ENCODE results near the gene HOXA6.

HOXA6 gene

DNA sequence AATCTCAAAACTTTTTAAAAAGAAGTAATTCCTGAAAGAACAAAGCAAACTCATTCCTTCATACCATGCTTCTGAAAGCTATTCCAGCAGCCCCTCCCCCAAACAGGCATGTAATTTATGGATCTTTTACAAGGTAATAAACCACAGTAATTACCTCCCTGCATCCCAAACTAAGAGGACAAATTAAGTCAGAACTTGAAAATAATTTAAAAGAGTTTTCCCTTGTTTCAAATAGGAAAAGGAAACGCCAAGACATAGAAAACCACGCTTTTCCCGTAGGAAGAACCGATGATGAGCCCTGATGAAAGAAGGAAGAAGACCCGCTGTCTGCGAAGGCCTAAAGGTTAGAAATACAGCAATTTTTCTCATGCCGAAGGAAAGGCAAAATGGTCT is 25.9 kb downstream of the HOXA6 start:
- no peak for DNase-seq (ENCODE audit: low spot score)

DNA sequence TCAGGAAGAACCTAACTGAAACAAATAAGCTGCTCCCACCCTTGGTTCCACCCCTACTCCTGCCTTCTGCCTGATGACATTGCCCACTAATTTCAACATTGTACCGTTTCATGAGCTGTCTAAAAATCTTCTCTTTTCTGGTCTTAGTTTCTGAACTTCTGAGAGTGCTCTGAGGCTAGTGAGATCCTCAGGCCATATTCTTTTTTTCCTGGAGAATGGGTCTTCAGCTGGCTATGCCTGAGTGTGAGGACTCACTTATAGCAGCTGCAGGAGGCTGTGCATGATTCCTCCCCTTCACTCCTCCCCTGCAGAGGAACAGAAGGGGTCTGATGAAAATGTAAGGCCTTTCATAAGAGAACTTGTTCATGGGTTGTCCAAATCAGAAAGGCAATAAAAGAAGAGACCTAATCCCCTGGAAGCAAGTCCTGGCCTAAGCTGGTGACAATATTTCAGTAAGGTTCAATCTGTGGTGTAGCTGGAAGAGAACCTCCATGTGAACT is 28.1 kb downstream of the HOXA6 start:
- no peak for DNase-seq (ENCODE audit: low spot score)

DNA sequence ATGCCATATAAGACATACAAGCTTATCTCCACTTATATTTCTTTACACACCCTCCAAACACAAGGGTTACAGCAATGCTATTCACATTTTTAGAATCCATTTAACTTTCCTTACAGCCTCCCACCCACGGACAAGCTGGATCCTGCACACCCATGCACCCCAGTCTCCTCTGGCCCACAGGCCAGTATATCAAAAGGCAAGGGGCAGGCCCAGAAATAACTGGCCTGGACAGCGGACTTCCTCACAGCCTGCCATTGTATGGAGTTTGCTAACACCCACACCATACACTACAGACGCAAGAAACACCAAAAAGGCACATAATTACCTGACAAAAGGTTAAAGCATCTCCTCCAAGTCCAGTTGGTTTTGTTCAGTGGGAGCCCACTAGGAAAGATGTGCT is 29.0 kb downstream of the HOXA6 start:
- DNase-seq (ENCODE audit: low spot score): no peak

DNA sequence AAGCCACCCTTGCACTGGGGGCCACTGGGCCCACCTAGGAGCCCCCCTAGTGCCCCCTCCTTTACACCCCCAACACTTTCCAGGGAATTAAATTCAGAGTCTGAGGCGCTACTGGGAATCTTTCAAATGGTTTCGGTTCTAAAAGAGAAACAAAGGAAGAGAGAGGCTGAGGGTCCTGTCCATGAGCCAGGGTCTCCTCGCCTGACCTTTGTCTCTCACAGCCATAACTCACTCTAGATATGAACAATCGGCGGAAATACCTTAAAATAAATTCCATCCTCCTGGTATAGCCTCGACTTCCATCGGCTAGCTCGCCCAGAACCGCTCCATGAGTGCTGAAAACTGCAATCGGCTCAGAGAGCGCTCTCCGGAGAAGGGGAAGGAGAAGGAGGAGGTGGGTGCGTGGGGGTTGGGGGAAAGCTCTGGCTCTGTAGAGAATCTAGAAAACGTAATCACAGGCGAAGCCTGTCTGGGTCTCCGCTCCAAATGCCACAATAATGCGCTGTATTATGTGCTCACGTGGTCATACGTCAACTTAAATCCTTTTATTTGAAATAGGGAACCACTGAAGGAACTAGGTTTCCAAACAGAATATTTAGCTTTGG is 29.6 kb downstream of the HOXA6 start:
- no peak for DNase-seq (ENCODE audit: low spot score)

DNA sequence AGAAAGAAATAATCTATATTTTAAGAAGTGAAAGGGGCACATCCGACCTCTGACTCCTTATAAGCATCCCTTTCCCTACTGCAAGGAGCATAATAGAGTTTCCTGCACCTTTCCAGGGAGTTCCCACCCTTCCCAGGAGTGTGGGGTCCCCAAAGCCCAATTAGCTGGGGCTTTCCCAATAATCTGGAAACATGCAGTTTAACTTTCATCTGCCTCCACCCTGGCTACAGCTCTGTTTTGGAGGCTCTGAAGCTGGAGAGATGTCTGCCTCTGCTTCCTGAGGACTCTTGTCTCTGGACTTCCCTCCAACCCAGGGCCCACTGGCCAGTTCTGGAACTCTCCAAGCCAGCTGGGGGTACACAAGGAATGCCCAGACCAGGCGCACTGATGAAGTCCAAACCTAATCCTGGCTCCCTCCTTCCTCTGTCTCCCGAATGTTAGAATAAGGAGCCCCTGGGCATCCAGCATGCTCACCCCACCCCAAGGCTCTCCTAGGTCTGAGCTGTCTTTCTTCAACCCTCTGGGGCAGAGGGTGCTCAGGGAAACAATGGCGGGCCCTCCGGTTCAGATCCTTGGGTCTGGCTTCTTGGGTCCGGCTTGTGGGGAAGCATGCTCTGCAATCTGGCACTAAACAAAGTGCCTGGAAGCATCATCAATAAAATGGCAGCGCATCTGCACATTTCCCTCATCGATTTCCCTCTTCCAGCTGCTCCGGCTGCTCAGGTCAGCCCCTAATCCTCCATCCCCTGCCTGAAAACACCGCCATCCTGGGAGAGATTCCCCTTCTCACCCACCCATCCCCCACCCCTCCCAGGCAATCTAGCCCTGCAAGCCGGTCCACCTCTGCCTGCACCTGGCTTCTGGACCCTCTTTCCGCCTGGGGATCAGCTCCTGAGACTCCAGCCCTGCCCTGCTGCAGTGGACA is 30.4 kb downstream of the HOXA6 start:
- DNase-seq (ENCODE audit: low spot score): no peak

DNA sequence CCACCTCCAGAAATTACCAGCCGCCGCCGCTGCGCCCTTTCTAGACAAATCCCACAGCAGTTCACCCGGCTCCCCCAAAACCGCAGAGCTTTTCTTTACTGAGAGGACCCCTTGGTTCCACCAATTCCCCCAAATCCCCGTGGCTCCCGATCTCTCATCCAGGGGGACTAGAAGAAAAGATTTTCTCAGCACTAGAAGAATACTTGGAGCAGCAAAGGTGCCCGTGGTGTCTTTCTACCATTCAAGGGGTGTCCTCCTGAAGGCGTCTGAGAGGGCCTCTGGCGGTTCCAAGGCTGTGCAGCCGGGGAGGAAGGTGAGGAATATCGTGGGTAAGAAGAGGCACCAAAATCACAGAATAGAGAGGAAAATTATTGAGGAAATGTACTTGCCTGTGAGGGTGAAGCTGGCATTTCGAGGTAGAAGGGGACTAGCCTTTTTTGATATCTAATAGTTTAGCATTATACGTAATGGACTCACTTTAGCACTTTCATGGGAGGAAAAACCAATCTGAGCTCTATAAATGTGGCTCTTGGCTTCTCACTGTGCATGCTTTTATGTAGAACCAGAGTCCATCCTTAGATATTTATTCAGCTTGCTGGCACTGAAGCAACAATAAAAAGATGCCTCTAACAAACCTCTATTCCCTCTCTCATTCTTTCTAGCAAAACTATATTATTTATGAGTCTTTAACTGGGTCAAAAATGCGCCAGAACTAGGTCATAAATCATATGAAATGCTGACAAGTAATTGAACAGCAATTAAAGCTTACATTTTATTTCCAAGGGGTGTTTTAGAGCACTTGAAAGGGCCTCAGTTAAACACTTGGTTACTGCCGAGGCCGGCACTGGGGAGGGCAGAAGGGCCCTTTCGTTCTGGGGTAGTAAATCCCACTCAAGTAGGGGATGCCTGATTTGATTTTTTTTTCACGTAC is 31.3 kb downstream of the HOXA6 start:
- DNase-seq (ENCODE audit: low spot score): no peak

DNA sequence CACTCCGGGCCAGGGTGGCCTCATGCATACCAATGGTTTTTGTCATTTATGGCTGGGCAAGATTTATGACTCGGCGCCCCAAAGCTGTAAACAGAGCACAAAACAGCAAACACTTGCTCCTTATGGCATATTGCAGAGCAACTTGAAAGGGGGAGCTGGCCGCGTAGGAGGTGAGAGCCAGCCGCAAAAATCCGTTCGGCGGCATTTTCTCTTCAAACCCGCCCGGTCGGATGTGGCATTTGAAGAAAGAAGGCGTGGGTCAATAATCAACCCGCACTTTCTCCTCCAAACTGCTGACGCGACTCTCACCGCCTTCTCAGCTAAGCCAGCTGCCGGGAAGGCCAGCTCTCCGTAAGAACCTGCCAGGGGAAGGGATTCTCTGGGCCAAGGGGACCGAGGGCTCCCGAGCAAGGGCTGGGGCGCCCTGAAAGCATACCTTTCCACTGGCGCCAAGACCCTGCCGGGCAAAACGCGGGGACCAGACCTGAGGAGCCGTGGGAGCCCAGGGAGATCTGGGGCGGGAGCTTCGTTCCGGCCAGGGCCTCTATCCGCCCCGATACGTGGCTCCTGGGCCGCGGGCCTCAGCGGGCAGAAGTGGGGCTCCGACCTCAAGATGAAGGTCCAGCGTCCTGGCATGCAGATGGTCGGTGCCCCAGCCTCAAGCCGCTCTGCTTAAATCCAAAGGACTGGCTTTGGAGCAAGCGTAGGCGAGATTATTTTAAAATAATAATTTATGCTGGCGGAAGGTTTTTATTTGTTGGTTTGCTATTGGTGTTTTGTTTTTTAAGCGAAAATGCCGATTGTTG is 32.1 kb downstream of the HOXA6 start:
- DNase-seq (ENCODE audit: low spot score): no peak

DNA sequence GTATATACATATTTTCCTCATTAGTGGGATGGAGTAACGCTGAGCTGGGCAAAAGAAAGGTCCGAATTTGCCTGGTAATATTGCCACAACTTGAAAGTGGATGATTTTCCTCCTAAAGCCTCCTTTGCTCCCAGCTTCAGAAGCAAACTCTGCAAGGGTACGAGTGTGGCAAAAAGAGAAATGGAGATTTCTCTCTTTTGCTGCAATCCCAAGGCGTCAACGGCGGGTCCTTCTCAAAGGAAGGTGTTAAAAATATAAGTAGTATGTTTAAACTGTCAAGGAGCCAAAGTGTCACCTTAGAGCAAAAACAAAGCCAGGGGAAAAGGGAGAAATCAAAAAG is 32.7 kb downstream of the HOXA6 start:
- DNase-seq (ENCODE audit: low spot score): no peak

DNA sequence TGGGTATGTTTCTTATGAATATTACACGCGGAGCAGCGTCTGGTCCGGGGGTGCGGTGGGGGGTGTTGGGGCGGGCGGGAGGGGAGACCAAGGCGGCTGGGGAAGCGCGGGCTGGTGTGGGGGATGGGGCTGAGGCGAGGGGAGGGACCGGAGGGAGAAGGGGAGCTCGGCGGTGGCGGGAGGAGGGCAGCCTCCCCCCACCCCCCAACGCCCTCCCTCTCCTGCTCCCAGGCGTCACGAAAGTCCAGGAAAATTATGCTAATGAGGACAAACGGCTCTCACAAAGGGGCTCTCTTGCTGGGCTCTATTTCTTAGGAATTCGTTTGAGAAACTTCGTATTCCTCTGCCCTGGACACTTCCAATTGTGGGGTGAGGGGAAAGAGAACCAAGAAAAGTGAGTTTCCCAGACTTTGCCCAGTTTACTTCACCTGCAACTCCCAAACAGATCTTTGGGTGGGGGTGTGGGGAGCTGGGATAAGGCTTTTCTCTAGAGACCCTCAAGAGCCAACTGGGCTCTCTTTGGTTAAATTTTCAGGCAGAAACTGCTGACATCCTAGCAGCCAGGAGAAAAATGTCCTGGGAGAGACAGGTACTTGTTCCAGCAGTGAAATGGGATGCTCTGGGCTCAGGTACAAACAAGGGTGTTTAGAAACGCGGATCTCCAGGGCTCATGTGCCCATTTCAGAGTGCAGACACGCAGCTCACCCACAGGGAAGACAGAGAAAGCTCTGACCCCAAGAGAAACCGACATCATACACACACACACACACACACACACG is 33.4 kb downstream of the HOXA6 start:
- DNase-seq (ENCODE audit: low spot score): no peak

DNA sequence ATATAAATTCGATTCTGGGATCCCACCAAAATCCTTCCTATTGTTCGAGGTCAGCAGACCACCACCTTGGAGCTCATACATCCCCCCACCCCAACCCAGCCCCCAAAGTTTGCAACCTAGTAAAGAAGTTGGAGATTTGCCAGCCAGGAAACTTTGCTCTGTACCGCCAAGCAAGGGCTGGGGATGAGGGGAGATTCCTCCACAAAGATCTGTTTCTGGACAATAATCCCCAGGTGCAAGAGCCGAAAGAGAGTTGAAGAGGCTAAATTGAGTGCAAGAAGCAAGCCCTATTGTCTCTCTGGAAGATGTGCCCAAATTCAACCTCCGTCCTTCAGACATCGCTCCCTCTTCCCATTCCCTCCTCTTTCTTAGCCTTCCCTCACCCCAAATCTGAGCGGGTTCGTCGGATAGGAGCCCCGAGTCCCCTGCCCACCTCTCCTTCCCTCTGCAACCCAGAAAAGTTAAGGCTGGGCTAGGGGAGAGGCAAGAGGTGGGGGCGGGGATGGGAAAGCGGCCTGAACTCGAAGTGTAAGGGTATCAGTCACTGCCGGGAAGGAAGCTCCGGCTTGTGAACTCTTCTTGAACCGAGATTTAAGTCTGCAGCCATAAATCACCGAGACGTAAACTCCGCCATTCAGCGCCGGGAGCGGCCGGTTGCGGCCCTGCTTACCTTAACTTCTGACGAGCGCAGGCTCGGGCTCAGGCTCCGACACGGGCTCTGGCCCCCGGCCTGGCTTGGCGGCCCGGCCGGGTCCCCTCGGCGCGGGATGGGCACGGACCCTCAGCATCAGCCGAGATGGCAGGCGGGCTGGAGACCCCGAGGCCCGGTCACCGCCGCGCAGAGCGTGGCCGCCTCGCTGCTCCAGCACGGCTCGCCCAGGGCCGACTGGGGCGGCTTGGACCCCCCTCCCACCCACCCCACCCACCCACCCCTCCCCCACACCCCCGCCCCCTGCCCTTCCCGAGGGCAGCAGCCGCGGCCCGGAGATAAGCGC is 34.3 kb downstream of the HOXA6 start:
- DNase-seq (ENCODE audit: low spot score): no peak

DNA sequence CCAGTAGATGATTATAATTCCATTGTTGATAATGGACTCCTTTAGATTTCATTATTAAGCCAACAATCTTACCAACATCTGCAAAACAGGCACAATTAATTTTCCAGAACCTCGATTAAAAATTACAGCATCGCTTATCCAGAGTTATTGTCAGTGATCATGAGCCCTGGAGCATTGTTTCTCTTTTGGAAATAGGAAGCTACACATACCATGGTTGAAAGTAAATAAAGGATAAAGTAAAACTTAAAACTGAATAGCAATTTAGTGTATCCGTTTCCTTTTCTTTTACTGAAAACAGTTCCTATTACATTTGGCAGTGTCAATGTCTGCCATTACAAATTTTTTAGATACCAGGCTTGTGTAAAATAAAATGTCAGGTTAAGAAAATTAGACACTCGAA is 35.2 kb downstream of the HOXA6 start:
- no peak for DNase-seq (ENCODE audit: low spot score)

DNA sequence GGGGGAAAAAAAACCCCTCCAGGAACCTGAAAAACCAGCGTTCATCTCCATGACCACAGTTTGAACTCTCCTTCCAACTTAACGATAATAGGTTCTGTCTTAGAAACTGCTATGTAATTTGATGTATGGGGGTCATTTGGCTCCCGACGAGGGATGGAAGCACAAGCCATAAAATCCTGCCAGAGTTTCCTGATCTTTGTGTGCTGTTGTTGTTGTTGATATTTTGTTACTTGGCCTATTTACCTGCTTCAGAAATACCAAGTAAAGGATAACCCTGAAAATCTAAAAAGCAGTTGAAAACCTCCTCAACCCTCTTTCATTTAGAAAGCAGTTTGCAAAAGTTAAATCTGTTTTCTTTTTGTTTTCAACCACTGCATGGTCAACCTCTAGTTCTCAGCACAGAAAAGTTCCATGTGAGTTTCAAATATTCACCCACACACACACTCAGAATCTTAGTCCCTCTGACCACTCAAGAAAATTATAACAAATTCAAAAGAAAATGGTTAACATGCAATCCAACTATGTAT is 35.8 kb downstream of the HOXA6 start:
- no peak for DNase-seq (ENCODE audit: low spot score)

DNA sequence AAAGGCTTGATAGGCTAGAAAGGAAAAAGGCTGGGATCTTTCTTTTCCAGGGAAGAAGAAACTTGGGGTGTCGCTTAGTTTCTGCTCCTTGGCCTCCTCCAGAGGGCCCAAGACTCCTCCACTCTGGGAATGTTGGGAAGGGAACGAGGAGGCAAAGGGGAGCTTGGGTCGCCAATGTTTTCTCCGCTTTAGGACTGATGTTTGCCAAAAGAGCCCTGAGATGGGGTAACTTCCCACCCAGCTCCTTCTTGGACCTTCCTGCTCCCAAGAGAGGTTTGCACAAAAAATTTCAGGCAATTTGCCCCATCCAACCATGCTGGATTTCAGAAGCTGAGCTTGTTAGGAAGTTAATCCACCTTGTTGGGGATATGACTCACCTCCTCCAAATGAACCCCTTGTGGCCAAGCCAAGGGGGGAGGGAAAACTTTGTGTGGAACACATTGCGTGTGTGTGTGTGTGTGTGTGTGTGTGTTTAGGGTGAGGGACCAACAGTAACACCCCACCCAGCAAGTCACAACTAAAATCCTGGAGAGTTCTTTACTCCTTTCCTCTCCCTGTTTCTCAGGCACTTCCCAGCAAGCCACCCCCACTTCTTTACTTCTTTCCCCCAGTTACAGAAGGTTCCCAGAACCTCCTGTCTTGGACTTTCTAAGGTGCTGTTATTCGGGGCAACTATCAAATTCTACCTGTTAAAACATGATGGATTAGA is 36.4 kb downstream of the HOXA6 start:
- DNase-seq (ENCODE audit: low spot score): no peak

DNA sequence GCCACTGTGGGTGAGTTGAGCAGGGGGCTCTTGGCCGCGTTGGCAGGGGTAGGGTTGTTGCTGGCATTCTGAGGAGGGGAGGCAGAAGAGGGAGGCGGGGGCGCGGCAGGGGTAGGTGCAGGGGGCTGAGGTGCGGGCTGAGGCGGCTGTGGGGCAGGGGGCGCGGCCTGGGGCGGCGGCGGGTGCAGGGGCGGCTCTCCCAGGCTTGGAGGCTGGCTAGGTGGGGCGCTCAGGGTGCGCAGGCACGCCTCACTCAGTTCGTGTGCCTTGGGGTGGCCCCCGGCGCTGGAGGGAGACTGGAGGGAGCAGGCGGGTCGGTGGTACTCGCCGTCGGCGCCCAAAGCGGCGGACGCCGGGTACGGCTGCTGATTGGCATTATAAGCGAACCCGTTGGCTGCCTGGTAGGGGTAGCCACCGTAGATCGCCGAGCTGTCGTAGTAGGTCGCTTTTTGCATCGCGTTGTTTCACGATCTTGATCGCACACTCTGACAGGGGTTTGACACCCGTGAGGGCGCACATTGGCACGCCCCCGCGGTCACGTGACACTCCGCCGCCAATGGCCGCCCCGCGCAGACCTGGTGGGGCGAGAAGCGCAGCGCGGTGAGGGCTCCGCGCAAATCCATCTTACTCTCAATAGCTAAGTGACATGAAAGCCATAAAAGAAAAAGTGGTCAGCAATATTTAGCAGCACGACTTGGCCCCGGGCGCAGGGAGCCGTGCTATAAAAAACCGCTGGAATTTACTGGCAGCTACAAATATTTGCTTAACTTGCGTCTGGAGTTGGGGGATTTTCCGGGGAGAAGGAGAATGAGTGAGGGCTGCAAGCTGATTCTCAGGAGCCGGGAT is 37.2 kb downstream of the HOXA6 start:
- DNase-seq (ENCODE audit: low spot score): no peak

DNA sequence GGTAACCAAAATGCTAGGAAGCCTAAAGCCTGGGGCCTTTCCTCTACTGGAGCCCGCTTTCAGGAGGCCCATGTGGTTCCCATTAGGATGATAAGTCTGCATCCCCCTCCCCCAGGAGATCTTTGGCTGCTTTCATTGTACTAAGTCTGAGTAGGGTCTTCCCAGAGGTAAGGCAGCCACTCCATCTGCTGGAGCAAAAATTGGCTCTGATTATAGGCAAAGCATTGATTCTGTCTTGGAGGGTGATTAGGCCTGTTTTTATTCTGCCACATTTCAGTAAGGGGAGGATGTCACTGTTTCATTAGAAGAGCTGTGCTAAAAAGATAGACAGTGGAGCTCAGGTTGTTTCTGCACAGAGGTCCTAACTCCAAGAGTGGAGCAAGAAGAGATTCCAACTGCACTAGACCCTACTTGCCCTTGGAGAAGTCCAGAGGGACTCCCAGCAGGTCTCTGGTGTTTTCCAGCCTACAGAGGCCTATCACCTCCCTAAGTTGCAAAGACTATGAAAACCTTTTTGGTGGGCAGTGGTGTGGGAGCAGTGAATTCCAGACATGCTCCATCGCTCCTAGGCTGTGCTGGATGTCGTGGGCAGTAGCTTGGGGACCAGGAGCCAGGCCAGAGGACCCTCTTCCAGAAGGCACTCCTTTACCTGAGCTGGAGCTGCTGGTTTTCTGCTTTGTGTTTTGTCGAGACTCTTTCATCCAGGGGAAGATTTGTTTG is 37.9 kb downstream of the HOXA6 start:
- no peak for DNase-seq (ENCODE audit: low spot score)

DNA sequence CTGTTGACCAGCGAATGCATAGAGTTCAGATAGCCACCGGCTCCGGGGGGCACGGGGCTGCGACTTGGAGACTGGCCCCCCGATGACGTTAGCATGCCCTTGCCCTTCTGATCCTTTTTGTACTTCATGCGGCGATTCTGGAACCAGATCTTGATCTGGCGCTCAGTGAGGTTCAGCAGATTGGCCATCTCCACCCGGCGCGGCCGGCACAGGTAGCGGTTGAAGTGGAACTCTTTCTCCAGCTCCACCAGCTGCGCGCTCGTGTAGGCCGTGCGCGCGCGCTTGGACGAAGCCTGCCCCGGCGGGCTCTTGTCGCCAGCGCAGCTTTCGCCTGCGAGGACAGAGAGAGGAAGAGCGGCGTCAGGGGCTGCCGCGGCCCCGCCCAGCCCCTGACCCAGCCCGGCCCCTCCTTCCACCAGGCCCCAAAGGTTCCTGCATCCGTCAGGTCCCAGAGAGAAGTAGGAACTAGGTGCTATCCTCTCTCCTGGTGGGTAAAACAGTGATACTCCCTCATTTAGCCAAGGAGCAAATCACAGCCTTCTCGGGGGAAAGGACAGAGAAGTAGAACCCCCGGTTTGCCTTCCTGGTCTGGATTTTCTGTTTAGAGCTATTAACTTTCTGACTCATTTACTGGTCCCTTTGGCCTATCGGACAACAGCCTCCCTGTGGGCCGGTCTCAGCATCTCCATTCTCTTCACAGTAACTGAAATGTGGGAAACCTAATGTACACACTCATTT is 39.0 kb downstream of the HOXA6 start:
- no peak for DNase-seq (ENCODE audit: low spot score)

Data from hematopoietic multipotent progenitor cell treated with erythropoietin and hydrocortisone succinate and interleukin-3 and kit ligand, for 15 days (in vitro differentiated cells).